ENCODE data around the gene CFAP69. TPM values are rescaled to one million over a fixed set of nuclear protein-coding genes. Genes with fewer than 3 reads are reported as not detected.
"Not testable (repeated sequence)": the region's sequence is repeated elsewhere in the genome, so short reads cannot be mapped to it uniquely, and the experiment has no call there.

CFAP69 gene
- total RNA-seq, 1 donor from 2014 or later, result 2.0 TPM

GRCh38 chr7:90322837-90323236 is 77.9 kb downstream of the CFAP69 start:
- Histone ChIP-seq H3K4me2 (ENCODE audit: low read length) (no peak overlapping the region), H3K27me3 (ENCODE audit: insufficient read depth, low read length) (peaks cover 36% of the 10 kb centered on the region), H3K79me2 (ENCODE audit: insufficient read depth, low read length) (no peaks in the 10 kb centered on the region), H3K4me1 (ENCODE audit: insufficient read depth, low read length) (peaks cover 5% of the 10 kb centered on the region), H3K36me3 (ENCODE audit: insufficient read depth, low read length) (no peaks in the 10 kb centered on the region), H2AFZ (ENCODE audit: low read depth, low read length) (no peak overlapping the region), H3K9me3 (ENCODE audit: insufficient read depth, low read depth, low read length) (no peaks in the 10 kb centered on the region), H3K27ac (ENCODE audit: low read depth, low read length) (no peak overlapping the region), H3K4me3 (ENCODE audit: insufficient read depth, low read depth, low read length) (no peak overlapping the region), H4K20me1 (ENCODE audit: insufficient read depth, low read length) (no peaks in the 10 kb centered on the region), H3K9ac (ENCODE audit: low read length) (no peak overlapping the region)
- H3K27ac Mint-ChIP-seq (ENCODE audit: unreplicated experiment), result no peak overlapping the region
- H3K4me3 Mint-ChIP-seq (ENCODE audit: unreplicated experiment), result no peak overlapping the region
- H3K27me3 Mint-ChIP-seq (ENCODE audit: low read depth, unreplicated experiment), result peaks cover 35% of the 10 kb centered on the region
- peaks cover 7% of the 10 kb centered on the region for H3K9me3 Mint-ChIP-seq (ENCODE audit: unreplicated experiment)
- no peak for TF ChIP-seq CTCF (IDR thresholded peaks at IDR 0.05; ENCODE audit: insufficient read depth, low read depth, low read length)
- H3K4me1 Mint-ChIP-seq (ENCODE audit: low read depth, unreplicated experiment), result no peaks in the 10 kb centered on the region
- no peak for DNase-seq (ENCODE audit: low read depth)
- no peaks in the 10 kb centered on the region for H3K36me3 Mint-ChIP-seq (ENCODE audit: low read depth, unreplicated experiment)
- FAIRE-seq, result no peak

- Mint-ChIP-seq H3K36me3 (ENCODE audit: low read depth, unreplicated experiment) (no peaks in the 10 kb centered on the region), H3K4me3 (ENCODE audit: unreplicated experiment) (no peak overlapping the region), H3K4me1 (ENCODE audit: low read depth, unreplicated experiment) (no peaks in the 10 kb centered on the region), H3K9me3 (ENCODE audit: unreplicated experiment) (peaks cover 7% of the 10 kb centered on the region), H3K27me3 (ENCODE audit: low read depth, unreplicated experiment) (peaks cover 16% of the 10 kb centered on the region), H3K27ac (ENCODE audit: unreplicated experiment) (no peak overlapping the region)
- TF ChIP-seq EZH2 (IDR thresholded peaks at IDR 0.05; ENCODE audit: insufficient read depth, low read length) (no peak), CTCF (IDR thresholded peaks at IDR 0.05; ENCODE audit: insufficient read depth, low read depth, low read length) (no peak)
- Histone ChIP-seq H3K4me3 (ENCODE audit: insufficient read depth, low read depth, low read length) (no peak overlapping the region), H3K9ac (ENCODE audit: low read length) (no peak overlapping the region), H2AFZ (ENCODE audit: low read depth, low read length) (no peak overlapping the region), H3K79me2 (ENCODE audit: insufficient read depth, low read length) (no peaks in the 10 kb centered on the region), H3K27ac (ENCODE audit: low read depth, low read length) (no peak overlapping the region), H3K9me3 (ENCODE audit: insufficient read depth, low read depth, low read length) (no peaks in the 10 kb centered on the region), H3K27me3 (ENCODE audit: insufficient read depth, low read length) (peaks cover 15% of the 10 kb centered on the region), H3K4me1 (ENCODE audit: insufficient read depth, low read length) (no peaks in the 10 kb centered on the region), H3K36me3 (ENCODE audit: insufficient read depth, low read length) (no peaks in the 10 kb centered on the region), H4K20me1 (ENCODE audit: insufficient read depth, low read length) (no peaks in the 10 kb centered on the region), H3K4me2 (ENCODE audit: low read length) (no peak overlapping the region)
- no peak for FAIRE-seq
- DNase-seq (ENCODE audit: low read depth), result no peak
Observed at GRCh38 chr7:90326500-90326899, 81.5 kb downstream of the CFAP69 start.

GRCh38 chr7:90334193-90334843 is 89.3 kb downstream of the CFAP69 start:
- Mint-ChIP-seq H3K27me3 (ENCODE audit: low read depth, unreplicated experiment) (no peaks in the 10 kb centered on the region), H3K27ac (ENCODE audit: unreplicated experiment) (no peak overlapping the region), H3K4me1 (ENCODE audit: low read depth, unreplicated experiment) (peaks cover 10% of the 10 kb centered on the region), H3K9me3 (ENCODE audit: unreplicated experiment) (peaks cover 6% of the 10 kb centered on the region), H3K4me3 (ENCODE audit: unreplicated experiment) (no peak overlapping the region), H3K36me3 (ENCODE audit: low read depth, unreplicated experiment) (peaks cover 5% of the 10 kb centered on the region)
- no peaks in the 10 kb centered on the region for H4K20me1 ChIP-seq (ENCODE audit: insufficient read depth, low read length)
- H3K27me3 ChIP-seq (ENCODE audit: insufficient read depth, low read length), result peaks cover 9% of the 10 kb centered on the region
- no peak overlapping the region for H3K9ac ChIP-seq (ENCODE audit: low read length)
- no peak overlapping the region for H3K4me3 ChIP-seq (ENCODE audit: insufficient read depth, low read depth, low read length)
- no peaks in the 10 kb centered on the region for H3K79me2 ChIP-seq (ENCODE audit: insufficient read depth, low read length)
- peaks cover 5% of the 10 kb centered on the region for H3K4me1 ChIP-seq (ENCODE audit: insufficient read depth, low read length)
- no peak overlapping the region for H3K27ac ChIP-seq (ENCODE audit: low read depth, low read length)
- H3K36me3 ChIP-seq (ENCODE audit: insufficient read depth, low read length), result no peaks in the 10 kb centered on the region
- FAIRE-seq (no peak), DNase-seq (ENCODE audit: low read depth) (no peak)
- no peak overlapping the region for H3K4me2 ChIP-seq (ENCODE audit: low read length)
- H2AFZ ChIP-seq (ENCODE audit: low read depth, low read length), result no peak overlapping the region
- TF ChIP-seq CTCF (IDR thresholded peaks at IDR 0.05; ENCODE audit: insufficient read depth, low read depth, low read length), result no peak
- H3K9me3 ChIP-seq (ENCODE audit: insufficient read depth, low read depth, low read length), result no peaks in the 10 kb centered on the region

- H3K36me3 Mint-ChIP-seq (ENCODE audit: low read depth, unreplicated experiment); H4K20me1 ChIP-seq (ENCODE audit: insufficient read depth, low read length); H3K79me2 ChIP-seq (ENCODE audit: insufficient read depth, low read length): not testable (repeated sequence)
Observed at GRCh38 chr7:90334926-90335325, 90.0 kb downstream of the CFAP69 start.

More at GRCh38 chr7:90334926-90335325, 90.0 kb downstream of the CFAP69 start:
- not testable (repeated sequence) for H3K9me3 Mint-ChIP-seq (ENCODE audit: unreplicated experiment); H3K4me2 ChIP-seq (ENCODE audit: low read length); H3K27ac Mint-ChIP-seq (ENCODE audit: unreplicated experiment); FAIRE-seq; H3K4me1 ChIP-seq (ENCODE audit: insufficient read depth, low read length); H3K27ac ChIP-seq (ENCODE audit: low read depth, low read length); H3K27me3 ChIP-seq (ENCODE audit: insufficient read depth, low read length); H3K9me3 ChIP-seq (ENCODE audit: insufficient read depth, low read depth, low read length); H3K9ac ChIP-seq (ENCODE audit: low read length); H3K4me3 Mint-ChIP-seq (ENCODE audit: unreplicated experiment); H2AFZ ChIP-seq (ENCODE audit: low read depth, low read length); H3K4me3 ChIP-seq (ENCODE audit: insufficient read depth, low read depth, low read length); H3K36me3 ChIP-seq (ENCODE audit: insufficient read depth, low read length); DNase-seq (ENCODE audit: low read depth); H3K27me3 Mint-ChIP-seq (ENCODE audit: low read depth, unreplicated experiment)
- H3K4me1 Mint-ChIP-seq (ENCODE audit: low read depth, unreplicated experiment), result peaks cover 10% of the 10 kb centered on the region

All from astrocyte (in vitro differentiated cells and primary cell).